Testis (tissue), 3 donors: ENCODE data around the gene ISX. TPM values are rescaled to one million over a fixed set of nuclear protein-coding genes. Genes with fewer than 3 reads are reported as not detected.

Experiments used
- DNase-seq: peaks from one replicate; pipeline ENCODE4 v3.0.0-alpha.2; 2019
- H3K27ac ChIP-seq, 2 donors: fragments of 200-600 bp; sonication (generic); one replicate each; pipeline ENCODE4 v1.5.1; 2019
- H3K27me3 ChIP-seq: fragments of 200-600 bp; sonication (generic); one replicate; pipeline ENCODE4 v1.5.1; 2019
- H3K36me3 ChIP-seq: fragments of 200-600 bp; sonication (generic); one replicate; pipeline ENCODE4 v1.5.1; 2017; ENCODE audit warnings: low read depth; ENCODE audit errors: missing control alignments
- H3K4me1 ChIP-seq: fragments of 200-600 bp; sonication (generic); one replicate; pipeline ENCODE4 v1.5.1; 2019
- H3K4me3 ChIP-seq, 2 donors: fragments of 200-600 bp; sonication (generic); one replicate each; pipeline ENCODE4 v1.5.1; 2017 to 2019
- H3K9me3 ChIP-seq: fragments of 200-600 bp; sonication (generic); one replicate; pipeline ENCODE4 v1.5.1; 2017
- POLR2A ChIP-seq: fragments of 450-650 bp; IDR thresholded peaks from one replicate; pipeline ENCODE4 v1.6.1; 2017; ENCODE audit warnings: antibody characterized with exemption, mild to moderate bottlenecking, moderate library complexity
- WGBS, 2 donors: methylation state at CpG; one replicate each; pipeline ENCODE4 v1.1.5; 2018; 5-methylcytosine and 5-hydroxymethylcytosine counted together
- intact Hi-C: fragments of 100-400 bp; cut with DNase I; formaldehyde crosslinking; loops from one replicate; pipeline ENCODE4 v1.15.1; 2023; ENCODE audit warnings: low total_unique reads
- polyA plus RNA-seq: library from polyadenylated mRNA; stranded (reverse); fragments of 350-450 nt; fragmentation: Illumina TruSeq; extraction: RNeasy Lipid Tissue Mini Kit (QIAGEN cat#74804); gene quantifications from one replicate; pipeline ENCODE4 v1.2.3, GENCODE V29; 2014; ENCODE audit warnings: low read depth, low replicate concordance; ENCODE audit not compliant: insufficient read depth
- total RNA-seq, 2 donors: library from RNA; depleted of rRNA; stranded (reverse); fragments of >200 nt; gene quantifications; one replicate each; pipeline ENCODE4 v1.2.3, GENCODE V29; 2016
- TF ChIP-seq, protein P1 (sequence below), 3 experiments: fragments of 450-650 bp in 2 of 3; fragments of 200-600 bp in 1 of 3; sonication (generic) in 1 of 3; IDR thresholded peaks; one replicate each; pipeline ENCODE4 v1.5.1; 2016 to 2019; ENCODE audit warnings: antibody characterized with exemption in 3 of 3, mild to moderate bottlenecking in 2 of 3, moderate library complexity in 1 of 3

ISX gene
- total and polyA plus RNA-seq, 3 donors from 2014 or later, result not detected

DNA sequence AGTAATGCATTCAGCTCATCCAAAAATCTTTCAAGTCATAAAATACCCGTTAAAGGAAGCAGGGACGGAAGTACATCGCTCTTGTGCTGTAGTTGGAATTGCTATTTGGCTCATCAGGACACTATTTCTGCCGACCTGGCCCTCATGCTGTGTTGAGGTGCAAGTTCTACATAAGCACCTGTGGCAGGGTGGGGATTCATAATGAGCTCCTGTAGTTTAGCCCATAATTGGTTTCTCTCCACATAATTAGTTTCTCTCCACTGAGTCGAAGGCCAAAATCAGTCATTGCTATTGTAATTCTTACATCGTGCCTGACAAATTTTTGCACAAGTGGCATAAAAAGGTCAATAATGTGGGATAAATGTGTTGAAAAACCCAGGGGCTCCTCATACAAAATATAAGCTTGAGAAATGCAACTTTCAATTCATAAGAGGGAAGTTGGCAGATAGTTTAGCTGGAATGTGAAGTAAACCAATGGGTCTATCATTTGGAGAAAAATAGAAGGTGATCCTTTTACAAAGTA is 14.9 kb upstream of the ISX start:
- TF ChIP-seq, protein P1, sequence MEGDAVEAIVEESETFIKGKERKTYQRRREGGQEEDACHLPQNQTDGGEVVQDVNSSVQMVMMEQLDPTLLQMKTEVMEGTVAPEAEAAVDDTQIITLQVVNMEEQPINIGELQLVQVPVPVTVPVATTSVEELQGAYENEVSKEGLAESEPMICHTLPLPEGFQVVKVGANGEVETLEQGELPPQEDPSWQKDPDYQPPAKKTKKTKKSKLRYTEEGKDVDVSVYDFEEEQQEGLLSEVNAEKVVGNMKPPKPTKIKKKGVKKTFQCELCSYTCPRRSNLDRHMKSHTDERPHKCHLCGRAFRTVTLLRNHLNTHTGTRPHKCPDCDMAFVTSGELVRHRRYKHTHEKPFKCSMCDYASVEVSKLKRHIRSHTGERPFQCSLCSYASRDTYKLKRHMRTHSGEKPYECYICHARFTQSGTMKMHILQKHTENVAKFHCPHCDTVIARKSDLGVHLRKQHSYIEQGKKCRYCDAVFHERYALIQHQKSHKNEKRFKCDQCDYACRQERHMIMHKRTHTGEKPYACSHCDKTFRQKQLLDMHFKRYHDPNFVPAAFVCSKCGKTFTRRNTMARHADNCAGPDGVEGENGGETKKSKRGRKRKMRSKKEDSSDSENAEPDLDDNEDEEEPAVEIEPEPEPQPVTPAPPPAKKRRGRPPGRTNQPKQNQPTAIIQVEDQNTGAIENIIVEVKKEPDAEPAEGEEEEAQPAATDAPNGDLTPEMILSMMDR (IDR thresholded peaks at IDR 0.05), result no peak
- TF ChIP-seq POLR2A, result no peak
- Histone ChIP-seq H3K36me3 (no peaks in the 10 kb centered on the region), H3K27ac (no peak overlapping the region), H3K27me3 (no peaks in the 10 kb centered on the region), H3K9me3 (no peaks in the 10 kb centered on the region), H3K4me3 (no peak overlapping the region), H3K4me1 (no peaks in the 10 kb centered on the region)
- 48 to 67% methylated on average over 6 of the region's 6 CpGs for WGBS, 2 donors
- DNase-seq, result no peak
- intact Hi-C loops, result no loop called here

DNA sequence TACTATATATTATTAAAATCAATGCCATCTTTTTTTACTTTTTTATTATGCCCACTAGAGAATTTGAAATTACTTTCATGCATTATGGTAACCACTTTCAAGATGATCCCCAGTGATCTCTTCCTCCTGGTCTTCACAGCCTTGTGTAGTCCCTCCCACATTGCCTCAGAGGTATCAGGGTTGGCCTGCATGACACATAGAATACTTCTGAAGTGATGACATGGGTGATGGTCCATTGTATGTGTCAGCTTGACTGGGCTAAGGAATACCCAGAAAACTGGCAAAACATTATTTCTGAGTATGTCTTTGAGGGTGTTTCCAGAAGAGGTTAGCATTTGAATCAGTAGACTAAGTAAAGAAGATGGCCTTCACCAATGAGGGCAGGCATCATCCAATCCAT is 14.2 kb upstream of the ISX start:
- no peak overlapping the region for H3K27ac ChIP-seq
- intact Hi-C loops, result no loop called here
- H3K4me3 ChIP-seq, result no peak overlapping the region
- no peak for DNase-seq
- no peak for TF ChIP-seq POLR2A
- TF ChIP-seq, protein P1 (IDR thresholded peaks at IDR 0.05), result no peak
- no peaks in the 10 kb centered on the region for H3K27me3 ChIP-seq
- no peaks in the 10 kb centered on the region for H3K36me3 ChIP-seq
- H3K9me3 ChIP-seq, result no peaks in the 10 kb centered on the region
- no peaks in the 10 kb centered on the region for H3K4me1 ChIP-seq

GRCh38 chr22:35053060-35053835 is 12.7 kb upstream of the ISX start:
- H3K27ac ChIP-seq, result no peak overlapping the region
- WGBS, 2 donors, result 83 to 86% methylated on average over 8 of the region's 8 CpGs
- no peaks in the 10 kb centered on the region for H3K9me3 ChIP-seq
- TF ChIP-seq, protein P1 (IDR thresholded peaks at IDR 0.05), result no peak
- TF ChIP-seq POLR2A, result no peak
- no peaks in the 10 kb centered on the region for H3K27me3 ChIP-seq
- H3K4me3 ChIP-seq, result no peak overlapping the region
- intact Hi-C loops, result no loop called here
- H3K4me1 ChIP-seq, result no peaks in the 10 kb centered on the region
- no peak for DNase-seq
- H3K36me3 ChIP-seq, result no peaks in the 10 kb centered on the region

- DNase-seq, result no peak
- Histone ChIP-seq H3K4me1 (no peaks in the 10 kb centered on the region), H3K9me3 (no peaks in the 10 kb centered on the region), H3K27me3 (no peaks in the 10 kb centered on the region), H3K27ac (no peak overlapping the region), H3K4me3 (no peak overlapping the region), H3K36me3 (no peaks in the 10 kb centered on the region)
- no peak for TF ChIP-seq POLR2A
- TF ChIP-seq, protein P1 (IDR thresholded peaks at IDR 0.05), result no peak
- WGBS, 2 donors, result 77 to 83% methylated on average over 3 of the region's 3 CpGs
- intact Hi-C loops, result no loop called here
Observed at GRCh38 chr22:35054064-35054463, 11.9 kb upstream of the ISX start.

DNA sequence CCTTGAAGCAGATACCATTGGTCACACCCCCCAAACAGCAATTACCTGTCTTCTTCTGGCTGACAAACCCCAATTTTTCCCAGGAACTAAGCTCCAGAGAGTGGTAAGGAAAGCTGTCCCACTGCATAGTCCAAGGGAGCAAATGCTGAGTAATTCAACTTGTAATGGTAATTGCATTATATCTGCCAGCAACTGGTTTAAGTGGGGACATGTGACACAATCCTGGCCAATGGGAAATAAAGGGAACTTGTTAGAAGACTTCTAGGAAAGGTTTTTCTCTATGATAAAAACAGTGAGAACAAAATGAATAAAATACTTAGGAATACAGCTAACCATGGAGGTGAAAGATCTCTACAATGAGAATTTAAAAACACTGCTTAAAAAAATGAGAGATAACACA is 9.5 kb upstream of the ISX start:
- Histone ChIP-seq H3K9me3 (no peaks in the 10 kb centered on the region), H3K4me3 (no peak overlapping the region)

More for the DNA sequence above, 9.5 kb upstream of the ISX start:
- Histone ChIP-seq H3K4me1 (no peaks in the 10 kb centered on the region), H3K27ac (no peak overlapping the region), H3K27me3 (no peaks in the 10 kb centered on the region), H3K36me3 (no peaks in the 10 kb centered on the region)
- no peak for DNase-seq
- intact Hi-C loops, result no loop called here
- TF ChIP-seq, protein P1 (IDR thresholded peaks at IDR 0.05), result no peak
- TF ChIP-seq POLR2A, result no peak
